GM23338 (cell line): ENCODE data around the gene CYB561D1.

Experiments
- CREB1 ChIP-seq: fragments of 250-450 bp; sonication (Bioruptor Pico); IDR thresholded peaks from 2 replicates; pipeline ENCODE4 v1.5.0; 2020; ENCODE audit warnings: low read depth, mild to moderate bottlenecking, moderate library complexity
- EZH2 ChIP-seq: fragments of 200-600 bp; sonication (generic); IDR thresholded peaks from one replicate; pipeline ENCODE4 v1.8.0; 2017; ENCODE audit warnings: antibody characterized with exemption, mild to moderate bottlenecking, low read depth; ENCODE audit not compliant: unreplicated experiment
- EZH2phosphoT487 ChIP-seq: fragments of 200-600 bp; sonication (generic); IDR thresholded peaks from one replicate; pipeline ENCODE4 v1.8.1; 2018; ENCODE audit warnings: antibody characterized with exemption; ENCODE audit not compliant: unreplicated experiment
- REST ChIP-seq: IDR thresholded peaks from one replicate; pipeline ENCODE4 v1.6.1; 2018; ENCODE audit warnings: antibody characterized with exemption; ENCODE audit not compliant: unreplicated experiment
- STAT1 ChIP-seq: IDR thresholded peaks from one replicate; pipeline ENCODE4 v1.6.1; 2016; ENCODE audit warnings: antibody characterized with exemption; ENCODE audit not compliant: unreplicated experiment
- ZNF114 ChIP-seq: fragments of 250-450 bp; sonication (Bioruptor Pico); IDR thresholded peaks from 2 replicates; pipeline ENCODE4 v1.5.0; 2020; ENCODE audit warnings: mild to moderate bottlenecking, moderate library complexity
- TF ChIP-seq, protein P1 (sequence below), 2 experiments: fragments of 200-600 bp in 1 of 2; sonication (generic) in 1 of 2; conservative IDR thresholded peaks; 2 replicates each; pipeline versions ENCODE4 v1.5.1 to v1.6.1; 2016 to 2017; ENCODE audit warnings: antibody characterized with exemption in 2 of 2, low read depth in 2 of 2, mild to moderate bottlenecking in 2 of 2, moderate library complexity in 1 of 2
- TF ChIP-seq, protein P2 (sequence below): IDR thresholded peaks from 2 replicates; pipeline ENCODE4 v1.6.1; 2016; ENCODE audit warnings: antibody characterized with exemption

DNA sequence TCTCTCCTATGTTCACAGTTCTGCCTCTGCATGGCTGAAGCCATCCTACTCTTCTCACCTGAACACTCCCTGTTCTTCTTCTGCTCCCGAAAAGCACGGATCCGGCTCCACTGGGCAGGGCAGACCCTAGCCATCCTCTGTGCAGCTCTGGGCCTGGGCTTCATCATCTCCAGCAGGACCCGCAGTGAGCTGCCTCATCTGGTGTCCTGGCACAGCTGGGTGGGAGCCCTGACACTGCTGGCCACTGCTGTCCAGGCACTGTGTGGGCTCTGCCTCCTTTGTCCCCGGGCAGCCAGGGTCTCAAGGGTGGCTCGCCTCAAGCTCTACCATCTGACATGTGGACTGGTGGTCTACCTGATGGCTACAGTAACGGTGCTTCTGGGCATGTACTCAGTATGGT is 1.8 kb downstream of the CYB561D1 start:
- TF ChIP-seq EZH2: no peak
- TF ChIP-seq, protein P1, sequence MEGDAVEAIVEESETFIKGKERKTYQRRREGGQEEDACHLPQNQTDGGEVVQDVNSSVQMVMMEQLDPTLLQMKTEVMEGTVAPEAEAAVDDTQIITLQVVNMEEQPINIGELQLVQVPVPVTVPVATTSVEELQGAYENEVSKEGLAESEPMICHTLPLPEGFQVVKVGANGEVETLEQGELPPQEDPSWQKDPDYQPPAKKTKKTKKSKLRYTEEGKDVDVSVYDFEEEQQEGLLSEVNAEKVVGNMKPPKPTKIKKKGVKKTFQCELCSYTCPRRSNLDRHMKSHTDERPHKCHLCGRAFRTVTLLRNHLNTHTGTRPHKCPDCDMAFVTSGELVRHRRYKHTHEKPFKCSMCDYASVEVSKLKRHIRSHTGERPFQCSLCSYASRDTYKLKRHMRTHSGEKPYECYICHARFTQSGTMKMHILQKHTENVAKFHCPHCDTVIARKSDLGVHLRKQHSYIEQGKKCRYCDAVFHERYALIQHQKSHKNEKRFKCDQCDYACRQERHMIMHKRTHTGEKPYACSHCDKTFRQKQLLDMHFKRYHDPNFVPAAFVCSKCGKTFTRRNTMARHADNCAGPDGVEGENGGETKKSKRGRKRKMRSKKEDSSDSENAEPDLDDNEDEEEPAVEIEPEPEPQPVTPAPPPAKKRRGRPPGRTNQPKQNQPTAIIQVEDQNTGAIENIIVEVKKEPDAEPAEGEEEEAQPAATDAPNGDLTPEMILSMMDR (conservative IDR thresholded peaks at IDR 0.05; ENCODE audit: low read depth in 2 of 2): no peak
- TF ChIP-seq EZH2phosphoT487: no peak
- no peak for TF ChIP-seq CREB1 (CRISPR knock-in tag)
- TF ChIP-seq REST: no peak
- TF ChIP-seq, protein P2, sequence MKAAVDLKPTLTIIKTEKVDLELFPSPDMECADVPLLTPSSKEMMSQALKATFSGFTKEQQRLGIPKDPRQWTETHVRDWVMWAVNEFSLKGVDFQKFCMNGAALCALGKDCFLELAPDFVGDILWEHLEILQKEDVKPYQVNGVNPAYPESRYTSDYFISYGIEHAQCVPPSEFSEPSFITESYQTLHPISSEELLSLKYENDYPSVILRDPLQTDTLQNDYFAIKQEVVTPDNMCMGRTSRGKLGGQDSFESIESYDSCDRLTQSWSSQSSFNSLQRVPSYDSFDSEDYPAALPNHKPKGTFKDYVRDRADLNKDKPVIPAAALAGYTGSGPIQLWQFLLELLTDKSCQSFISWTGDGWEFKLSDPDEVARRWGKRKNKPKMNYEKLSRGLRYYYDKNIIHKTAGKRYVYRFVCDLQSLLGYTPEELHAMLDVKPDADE: no peak
- TF ChIP-seq ZNF114: no peak
- no peak for TF ChIP-seq STAT1
